Prostate gland (tissue), 2 donors: Measurements from ENCODE around the gene MMD.

Experiments used
- CTCF ChIP-seq, 4 experiments: fragments of 200-600 bp in 2 of 4; fragments of 450-650 bp in 2 of 4; sonication (generic) in 2 of 4; IDR thresholded peaks; 1 replicate in 3 of 4; 2 replicates in 1 of 4; pipeline ENCODE4 v1.5.1; 2016 to 2019; ENCODE audit warnings: antibody characterized with exemption in 4 of 4, mild to moderate bottlenecking in 2 of 4, moderate library complexity in 2 of 4
- POLR2A ChIP-seq: fragments of 450-650 bp; IDR thresholded peaks from one replicate; pipeline ENCODE4 v1.6.1; 2016; ENCODE audit warnings: antibody characterized with exemption, mild to moderate bottlenecking

- no peak for TF ChIP-seq CTCF (IDR thresholded peaks at IDR 0.05)
- no peak for TF ChIP-seq POLR2A
These were observed 36.9 kb downstream of the MMD start for GRCh38 chr17:55384643-55385232.
